RCC 7860 (cell line): ENCODE results near the gene RAE1.
"Not testable (repeated sequence)": the region's sequence is repeated elsewhere in the genome, so short reads cannot be mapped to it uniquely, and the experiment has no call there.

Source experiments
- DNase-seq: peaks from one replicate; pipeline ENCODE4 v3.0.0-alpha.2; 2015; ENCODE audit warnings: low spot score
- FAIRE-seq: peaks from 2 replicates; lab custom pipeline; 2012; peaks lifted over from hg19 to GRCh38; lab: Jason Lieb, UNC

The RAE1 gene

GRCh38 chr20:57410398-57410920 is 59.4 kb downstream of the RAE1 start:
- DNase-seq (no peak), FAIRE-seq (no peak)

GRCh38 chr20:57410924-57411323 is 59.9 kb downstream of the RAE1 start:
- FAIRE-seq, result no peak

GRCh38 chr20:57411406-57412283 is 60.6 kb downstream of the RAE1 start:
- no peak for FAIRE-seq
- no peak for DNase-seq

More at GRCh38 chr20:57410924-57411323, 59.9 kb downstream of the RAE1 start:
- DNase-seq, result no peak

GRCh38 chr20:57412347-57413029 is 61.4 kb downstream of the RAE1 start:
- no peak for FAIRE-seq
- no peak for DNase-seq

GRCh38 chr20:57413986-57414385 is 62.9 kb downstream of the RAE1 start:
- DNase-seq (no peak), FAIRE-seq (no peak)

GRCh38 chr20:57414867-57415592 is 64.0 kb downstream of the RAE1 start:
- no peak for FAIRE-seq
- no peak for DNase-seq

GRCh38 chr20:57415771-57416170 is 64.7 kb downstream of the RAE1 start:
- no peak for DNase-seq
- FAIRE-seq, result no peak

GRCh38 chr20:57416296-57417022 is 65.4 kb downstream of the RAE1 start:
- FAIRE-seq (no peak), DNase-seq (no peak)

GRCh38 chr20:57417051-57417689 is 66.1 kb downstream of the RAE1 start:
- no peak for FAIRE-seq

GRCh38 chr20:57417830-57418780 is 67.0 kb downstream of the RAE1 start:
- DNase-seq, result no peak
- FAIRE-seq, result no peak

More at GRCh38 chr20:57417051-57417689, 66.1 kb downstream of the RAE1 start:
- no peak for DNase-seq

GRCh38 chr20:57419479-57419878 is 68.4 kb downstream of the RAE1 start:
- not testable (repeated sequence) for DNase-seq, FAIRE-seq

- DNase-seq (no peak), FAIRE-seq (no peak)
Observed at GRCh38 chr20:57420571-57421252, 69.7 kb downstream of the RAE1 start.

GRCh38 chr20:57421253-57422220 is 70.5 kb downstream of the RAE1 start:
- DNase-seq (no peak), FAIRE-seq (no peak)

GRCh38 chr20:57422254-57422653 is 71.2 kb downstream of the RAE1 start:
- no peak for FAIRE-seq
- no peak for DNase-seq

GRCh38 chr20:57425150-57426013 is 74.3 kb downstream of the RAE1 start:
- DNase-seq (no peak), FAIRE-seq (no peak)

GRCh38 chr20:57426271-57426689 is 75.2 kb downstream of the RAE1 start:
- DNase-seq, result no peak
- FAIRE-seq, result no peak
